GM21786 (cell line): ENCODE measurements around the gene IGSF3.

Source experiments
- ATAC-seq: cut with Tn5 transposase; IDR thresholded peaks from one replicate; pipeline ENCODE4 v1.9.1; 2021; ENCODE audit not compliant: unreplicated experiment

The IGSF3 gene

GRCh38 chr1:116561563-116561962, 106.0 kb downstream of the IGSF3 start:
- no peak for ATAC-seq

DNA sequence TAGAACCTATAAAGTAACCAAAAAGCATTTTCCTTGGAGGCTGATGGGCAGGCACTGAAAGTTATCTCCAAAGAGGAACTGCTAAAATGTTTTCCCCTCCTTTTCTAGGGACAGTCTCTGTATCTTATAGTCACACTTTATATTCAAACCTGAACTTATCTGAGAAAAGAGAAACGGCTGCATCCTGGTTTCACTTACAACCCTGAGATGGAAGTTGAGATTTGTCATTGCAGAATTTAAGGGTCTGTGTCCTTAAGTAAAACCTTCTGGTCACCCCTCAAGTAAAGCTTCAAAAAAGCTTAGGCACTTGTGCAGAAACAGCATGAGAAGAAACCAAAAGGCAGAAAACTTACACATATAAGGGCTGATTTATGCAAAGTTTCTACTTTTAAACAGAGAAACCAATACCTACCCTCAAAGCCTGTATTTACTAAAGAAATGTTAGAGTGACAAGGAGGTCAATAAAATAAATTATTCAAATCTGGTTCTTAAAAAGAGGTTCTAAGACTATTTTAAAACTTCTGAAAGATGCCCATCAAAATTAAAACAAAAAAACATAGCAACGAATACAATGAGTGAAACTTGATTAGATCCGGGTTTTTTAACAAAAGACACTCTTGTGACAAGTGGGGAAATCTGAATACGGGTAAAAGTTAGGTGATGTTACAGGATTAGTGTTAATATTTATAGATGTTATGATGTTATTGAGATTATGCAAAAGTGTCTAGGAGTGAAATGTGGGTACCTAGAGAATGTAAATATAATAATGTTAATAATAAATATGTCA, 106.6 kb downstream of the IGSF3 start:
- ATAC-seq = no peak

DNA sequence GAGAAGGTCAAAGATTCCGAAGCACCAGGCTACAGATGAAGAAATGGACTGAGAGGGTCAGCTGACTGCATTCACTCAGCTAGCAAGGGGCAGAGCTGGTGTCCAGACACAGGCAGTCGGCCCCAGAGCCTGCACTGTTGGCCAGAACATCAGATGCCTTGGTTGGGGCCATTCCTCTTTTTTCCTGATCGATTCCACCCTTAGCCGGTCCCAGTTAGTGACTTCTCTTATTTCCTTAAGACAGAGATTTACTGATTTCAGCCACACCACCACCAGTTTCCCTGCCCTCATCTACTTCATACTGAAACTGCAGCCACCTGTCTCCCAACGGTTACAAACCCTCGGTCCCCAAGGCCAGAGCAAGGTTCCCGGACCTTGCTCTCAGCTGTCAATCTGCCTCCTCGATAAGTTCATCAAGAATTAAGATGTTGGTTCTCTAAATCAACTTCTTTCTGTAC, 108.2 kb downstream of the IGSF3 start:
- peak; percentile 30 for ATAC-seq

- no peak for ATAC-seq
Observed at GRCh38 chr1:116558571-116558970, 109.0 kb downstream of the IGSF3 start.

- no peak for ATAC-seq
Observed at GRCh38 chr1:116558140-116558549, 109.4 kb downstream of the IGSF3 start.

- no peak for ATAC-seq
Observed at GRCh38 chr1:116557323-116557878, 110.1 kb downstream of the IGSF3 start.

DNA sequence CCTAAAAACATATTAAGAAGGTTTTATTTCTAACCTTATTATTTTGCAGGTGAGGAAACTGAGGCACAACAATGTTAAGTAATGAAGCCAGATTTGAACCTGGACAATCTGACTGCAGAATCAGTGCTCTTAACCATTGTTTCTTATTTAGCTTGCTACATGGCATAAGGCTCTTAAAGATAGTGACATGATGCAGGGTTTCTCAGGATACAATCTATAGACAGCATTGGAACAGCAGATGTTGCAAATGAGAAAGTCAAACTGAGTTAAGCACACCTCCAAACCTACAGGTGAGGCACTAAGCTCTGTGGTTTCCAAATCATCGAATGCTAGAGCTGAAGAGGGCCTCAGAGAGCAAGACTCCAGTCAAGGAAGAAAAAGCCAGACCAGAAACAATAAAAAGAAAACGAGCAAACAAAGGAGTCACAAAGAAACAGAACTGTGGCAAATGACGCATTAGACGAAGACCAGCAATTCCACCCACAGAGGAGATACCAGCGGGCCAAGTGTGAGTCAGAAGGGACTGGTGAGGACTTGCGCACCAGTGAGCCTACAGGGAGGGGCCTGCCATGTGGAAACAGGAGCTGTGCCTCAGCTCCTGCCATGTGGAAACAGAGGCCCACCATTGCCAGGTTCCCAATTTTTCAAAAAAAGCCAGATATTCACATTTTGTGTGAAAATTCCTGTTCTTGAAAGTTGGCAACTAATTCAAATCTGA, 111.1 kb downstream of the IGSF3 start:
- peak; percentile 61 for ATAC-seq

GRCh38 chr1:116554924-116555323, 112.6 kb downstream of the IGSF3 start:
- ATAC-seq = no peak

DNA sequence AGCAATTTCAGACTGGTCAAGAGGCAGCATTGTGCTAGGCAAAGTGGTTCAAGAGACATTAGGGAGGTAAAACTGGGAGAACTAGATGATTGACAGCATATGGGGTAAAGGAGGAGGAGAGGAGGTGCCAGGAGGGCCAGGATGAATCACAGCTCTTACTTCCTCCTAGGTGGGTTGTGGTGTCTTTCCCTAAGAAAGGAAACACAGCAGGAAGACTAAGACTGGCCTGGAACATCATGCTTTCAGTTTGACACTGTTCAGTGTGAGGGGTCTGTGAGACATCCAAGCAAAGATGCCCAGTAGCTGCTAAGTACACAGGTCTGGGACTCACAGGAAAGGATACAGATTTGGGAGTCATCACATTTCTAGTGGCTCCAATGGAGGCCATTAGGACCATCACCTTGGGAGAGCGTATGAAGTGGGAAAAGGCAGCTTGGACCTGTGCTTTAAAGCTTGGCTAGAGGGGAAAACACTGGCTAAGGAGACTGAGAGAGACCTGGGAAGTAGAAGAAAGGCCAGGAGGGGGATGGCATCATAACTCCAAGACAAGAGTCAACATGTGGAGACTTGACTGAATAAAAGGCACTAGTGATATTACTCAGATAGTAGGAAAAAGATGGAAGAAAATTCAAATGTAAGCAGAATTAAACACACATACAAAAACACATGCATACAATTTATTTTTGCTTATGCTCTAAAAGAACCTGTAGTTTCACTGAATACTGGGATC, 114.0 kb downstream of the IGSF3 start:
- no peak for ATAC-seq

DNA sequence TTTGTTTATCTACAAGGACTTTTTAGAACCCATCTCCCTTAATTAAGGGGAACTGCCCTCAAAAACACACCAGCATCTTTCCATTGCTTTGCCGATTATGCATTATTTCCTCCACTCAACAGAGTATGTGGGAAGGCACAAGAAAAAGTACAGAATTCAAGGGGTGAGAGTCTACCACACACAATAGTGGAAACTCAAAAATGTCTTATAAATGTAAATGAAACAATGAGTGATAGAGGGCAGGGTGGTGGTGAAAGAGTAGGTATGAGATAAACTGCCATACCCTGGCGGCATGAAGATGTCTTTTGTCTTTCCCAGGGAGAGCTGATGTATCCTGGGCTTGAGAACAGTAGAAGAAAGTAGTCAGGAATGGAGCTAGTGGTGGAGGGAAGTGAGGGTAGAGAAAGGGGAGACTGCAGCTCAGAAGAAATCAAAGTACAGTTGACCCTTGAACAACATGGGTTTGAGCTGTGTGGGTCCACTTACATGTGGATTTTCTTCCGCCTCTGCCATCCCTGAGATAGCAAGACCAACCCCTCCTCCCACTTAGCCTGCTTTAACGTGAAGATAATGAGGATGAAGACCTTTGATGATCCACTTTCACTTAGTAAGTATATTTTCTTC, 121.1 kb downstream of the IGSF3 start:
- ATAC-seq = no peak

GRCh38 chr1:116545359-116545705, 122.2 kb downstream of the IGSF3 start:
- ATAC-seq = peak; percentile 20

DNA sequence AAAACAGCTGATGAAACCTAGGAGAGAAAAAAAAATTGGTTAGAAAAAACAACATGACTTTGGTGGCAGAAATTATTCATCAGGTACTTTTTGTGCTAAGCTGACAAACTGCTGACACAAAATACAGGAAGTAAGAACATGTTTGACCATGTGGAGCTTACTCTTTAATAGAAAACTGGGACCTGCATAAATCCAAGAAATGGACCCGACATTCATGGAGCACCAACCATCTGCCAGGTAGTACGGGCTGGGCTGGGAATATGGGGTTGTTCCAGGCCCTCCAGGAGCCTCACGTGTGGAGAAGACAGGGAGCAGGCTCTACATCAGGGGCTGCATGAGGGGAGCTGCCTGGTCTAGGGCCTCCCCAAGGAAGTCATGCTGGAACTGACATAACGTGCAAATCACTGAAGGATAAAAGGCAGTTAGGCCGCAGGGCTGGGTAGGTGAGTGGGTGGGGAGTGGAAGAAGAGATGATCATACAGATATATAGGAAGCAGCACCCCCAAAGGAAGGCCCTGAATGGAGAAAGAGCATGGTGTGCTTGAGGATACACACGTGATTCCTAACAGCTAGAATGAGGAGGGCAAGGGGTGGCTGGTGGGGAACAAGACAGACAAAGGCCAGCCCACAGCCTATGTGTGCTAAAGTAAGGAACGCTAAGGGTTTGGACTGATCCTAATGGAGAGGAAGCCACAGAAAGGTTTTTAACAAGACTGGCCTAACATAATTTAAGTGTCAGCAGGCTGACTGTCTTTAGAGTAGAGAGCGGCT, 122.8 kb downstream of the IGSF3 start:
- ATAC-seq = peak; percentile 40

GRCh38 chr1:116540088-116540487, 127.4 kb downstream of the IGSF3 start:
- ATAC-seq = peak; percentile 49

GRCh38 chr1:116538544-116538943, 129.0 kb downstream of the IGSF3 start:
- ATAC-seq = peak; percentile 86

GRCh38 chr1:116537898-116538297, 129.6 kb downstream of the IGSF3 start:
- ATAC-seq = no peak

DNA sequence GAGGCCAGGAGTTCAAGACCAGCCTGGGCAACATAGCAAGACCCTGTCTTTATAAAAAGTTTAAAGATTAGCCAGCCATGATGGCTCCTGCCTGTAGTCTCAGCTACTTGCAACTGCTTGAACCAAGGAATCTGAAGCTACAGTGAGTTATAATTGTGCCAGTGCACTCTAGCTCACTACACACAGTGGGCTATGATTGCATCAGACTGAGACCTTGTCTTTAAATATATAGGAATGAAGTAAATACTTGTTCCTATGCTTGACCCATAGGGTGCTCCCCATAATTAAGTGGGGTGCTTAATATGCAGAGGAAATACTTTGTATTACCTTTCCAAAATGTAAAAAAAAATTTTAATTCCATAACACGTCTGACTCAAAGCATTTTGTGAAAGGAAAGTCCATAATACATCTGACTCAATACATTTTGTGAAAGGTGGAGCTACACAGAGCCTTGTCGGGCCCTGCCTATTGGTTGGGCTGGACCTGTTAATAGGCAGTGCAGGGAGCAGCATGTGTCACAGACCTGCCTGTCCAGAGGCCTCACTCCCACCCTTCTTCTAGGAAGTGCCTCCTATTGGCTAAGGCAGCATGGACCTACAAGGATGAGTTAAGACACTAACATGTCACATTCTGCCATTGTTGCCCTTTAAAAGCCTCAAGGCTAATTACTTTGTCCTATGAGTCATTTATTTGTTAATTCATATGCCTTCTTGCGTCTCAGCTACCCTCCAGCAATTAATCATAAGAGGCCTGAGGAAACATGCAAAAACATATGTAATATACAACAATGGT, 130.3 kb downstream of the IGSF3 start:
- no peak for ATAC-seq

- ATAC-seq = no peak
Observed at GRCh38 chr1:116534014-116534739, 133.4 kb downstream of the IGSF3 start.

GRCh38 chr1:116533429-116533820, 134.1 kb downstream of the IGSF3 start:
- ATAC-seq = no peak
